SU-DHL-6 (cell line): ENCODE measurements around the gene EPHA4.

Source experiments
- H2AFZ ChIP-seq: fragments of 200-600 bp; sonication (generic); 2 replicates; pipeline ENCODE4 v1.6.1; 2014; ENCODE audit warnings: low read depth, mild to moderate bottlenecking, moderate library complexity, mixed read lengths, antibody characterized with exemption, low read length; ENCODE audit not compliant: severe bottlenecking
- H3F3A ChIP-seq: fragments of 200-600 bp; shearing (Covaris generic); 2 replicates; pipeline ENCODE4 v1.6.0; 2016; ENCODE audit warnings: antibody characterized with exemption, mild to moderate bottlenecking; ENCODE audit not compliant: insufficient read depth
- H3K27ac ChIP-seq: fragments of 200-600 bp; sonication (generic); 2 replicates; pipeline ENCODE4 v1.5.1; 2016; ENCODE audit warnings: low read depth, mild to moderate bottlenecking, low read length, moderate library complexity, mixed read lengths
- H3K27me3 ChIP-seq: fragments of 200-600 bp; sonication (generic), shearing (Covaris generic); 2 replicates; pipeline ENCODE4 v1.6.0; 2014; ENCODE audit warnings: mild to moderate bottlenecking, low read length
- H3K36me3 ChIP-seq: fragments of 200-600 bp; sonication (generic); 2 replicates; pipeline ENCODE4 v1.6.1; 2014; ENCODE audit warnings: mild to moderate bottlenecking, low read length, mixed read lengths
- H3K4me2 ChIP-seq: fragments of 300-600, 200-600 bp; shearing (Covaris generic), sonication (generic); 2 replicates; pipeline ENCODE4 v1.6.0; 2014; ENCODE audit warnings: low read length, low read depth, mild to moderate bottlenecking; ENCODE audit not compliant: poor library complexity, severe bottlenecking
- H3K4me3 ChIP-seq: fragments of 200-600 bp; sonication (generic); 2 replicates; pipeline ENCODE4 v1.5.1; 2014; ENCODE audit warnings: antibody characterized with exemption, low read length, mild to moderate bottlenecking, mixed read lengths; ENCODE audit not compliant: insufficient read depth, poor library complexity, severe bottlenecking
- H3K79me2 ChIP-seq: fragments of 200-600 bp; sonication (generic); 2 replicates; pipeline ENCODE4 v1.6.1; 2014; ENCODE audit warnings: mild to moderate bottlenecking, low read length, moderate library complexity; ENCODE audit not compliant: insufficient read depth
- H3K9ac ChIP-seq: fragments of 200-600 bp; sonication (generic); 2 replicates; pipeline ENCODE4 v1.7.0; 2014; ENCODE audit warnings: mild to moderate bottlenecking, low read length
- H3K9me2 ChIP-seq: fragments of 200-600 bp; sonication (generic); replicated peaks from 2 replicates; pipeline ENCODE4 v1.6.1; 2014; ENCODE audit warnings: low read length; ENCODE audit not compliant: insufficient read depth
- H3K9me3 ChIP-seq: fragments of 200-600 bp; sonication (generic); 2 replicates; pipeline ENCODE4 v1.6.1; 2014; ENCODE audit warnings: low read length, mixed read lengths; ENCODE audit not compliant: insufficient read depth
- H4K20me1 ChIP-seq: fragments of 200-600 bp; sonication (generic); 2 replicates; pipeline ENCODE4 v1.6.1; 2014; ENCODE audit warnings: low read depth, mild to moderate bottlenecking, antibody characterized with exemption, low read length, moderate library complexity, mixed read lengths
- EZH2phosphoT487 ChIP-seq: fragments of 200-600 bp; sonication (generic), shearing (Covaris generic); conservative IDR thresholded peaks from 2 replicates; pipeline ENCODE4 v1.6.1; 2018; ENCODE audit warnings: mild to moderate bottlenecking, antibody characterized with exemption, low read length, moderate library complexity, mixed read lengths
- TF ChIP-seq, protein P1 (sequence below): fragments of 200-600 bp; sonication (generic); IDR thresholded peaks from one replicate; pipeline ENCODE4 v1.5.1; 2017; ENCODE audit warnings: antibody characterized with exemption, mild to moderate bottlenecking, low read length, moderate library complexity; ENCODE audit not compliant: insufficient read depth, poor library complexity, severe bottlenecking

Gene EPHA4

DNA sequence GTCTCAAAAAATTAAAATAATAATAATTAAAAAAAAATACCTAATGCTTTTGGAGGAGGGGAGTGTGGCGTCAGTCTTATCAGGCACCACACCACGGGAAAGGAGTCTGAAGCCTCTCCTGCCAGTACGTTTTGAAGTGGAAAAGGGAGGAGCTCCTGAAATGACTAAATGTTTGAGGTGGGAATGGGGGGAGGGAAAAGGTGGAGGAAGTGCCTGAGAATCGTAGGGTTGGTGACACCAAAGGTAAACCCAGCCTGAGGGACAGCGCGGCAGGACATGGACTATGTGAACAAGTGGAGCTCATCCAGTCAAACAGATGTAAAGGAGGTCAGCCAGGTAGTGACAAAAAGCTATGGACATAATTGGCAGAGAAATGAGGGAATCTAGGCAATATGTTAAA lies 42.2 kb upstream of the EPHA4 start:
- H3K9ac ChIP-seq: no peak overlapping the region
- H3K79me2 ChIP-seq: no peaks in the 10 kb centered on the region
- H2AFZ ChIP-seq: no peak overlapping the region
- no peaks in the 10 kb centered on the region for H3K36me3 ChIP-seq
- TF ChIP-seq, protein P1, sequence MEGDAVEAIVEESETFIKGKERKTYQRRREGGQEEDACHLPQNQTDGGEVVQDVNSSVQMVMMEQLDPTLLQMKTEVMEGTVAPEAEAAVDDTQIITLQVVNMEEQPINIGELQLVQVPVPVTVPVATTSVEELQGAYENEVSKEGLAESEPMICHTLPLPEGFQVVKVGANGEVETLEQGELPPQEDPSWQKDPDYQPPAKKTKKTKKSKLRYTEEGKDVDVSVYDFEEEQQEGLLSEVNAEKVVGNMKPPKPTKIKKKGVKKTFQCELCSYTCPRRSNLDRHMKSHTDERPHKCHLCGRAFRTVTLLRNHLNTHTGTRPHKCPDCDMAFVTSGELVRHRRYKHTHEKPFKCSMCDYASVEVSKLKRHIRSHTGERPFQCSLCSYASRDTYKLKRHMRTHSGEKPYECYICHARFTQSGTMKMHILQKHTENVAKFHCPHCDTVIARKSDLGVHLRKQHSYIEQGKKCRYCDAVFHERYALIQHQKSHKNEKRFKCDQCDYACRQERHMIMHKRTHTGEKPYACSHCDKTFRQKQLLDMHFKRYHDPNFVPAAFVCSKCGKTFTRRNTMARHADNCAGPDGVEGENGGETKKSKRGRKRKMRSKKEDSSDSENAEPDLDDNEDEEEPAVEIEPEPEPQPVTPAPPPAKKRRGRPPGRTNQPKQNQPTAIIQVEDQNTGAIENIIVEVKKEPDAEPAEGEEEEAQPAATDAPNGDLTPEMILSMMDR: no peak
- no peak for TF ChIP-seq EZH2phosphoT487
- no peak overlapping the region for H3K4me2 ChIP-seq
- no peaks in the 10 kb centered on the region for H4K20me1 ChIP-seq
- H3K9me3 ChIP-seq: no peaks in the 10 kb centered on the region
- H3K27me3 ChIP-seq: no peaks in the 10 kb centered on the region
- no peaks in the 10 kb centered on the region for H3K9me2 ChIP-seq
- H3K4me3 ChIP-seq: no peak overlapping the region
- no peaks in the 10 kb centered on the region for H3F3A ChIP-seq
- H3K27ac ChIP-seq: no peak overlapping the region

DNA sequence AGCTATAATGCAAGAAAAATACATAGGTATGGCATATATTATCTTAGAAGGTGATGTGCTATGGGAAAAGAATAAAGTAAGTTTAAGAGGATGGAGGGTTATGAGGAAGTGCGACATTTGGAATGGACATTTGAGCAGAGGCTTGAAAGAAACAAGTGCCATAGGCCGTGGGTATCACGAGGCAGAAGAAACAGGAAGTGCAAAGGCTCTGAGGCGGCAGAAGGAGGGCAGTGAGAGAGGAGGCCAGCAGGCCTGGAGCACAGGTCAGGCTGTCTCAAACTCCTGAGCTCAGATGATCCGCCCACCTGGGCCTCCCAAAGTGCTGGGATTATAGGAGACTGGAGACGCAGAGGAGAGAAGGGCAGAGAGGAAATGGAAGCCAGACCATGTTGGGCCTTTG lies 40.7 kb upstream of the EPHA4 start:
- H3K36me3 ChIP-seq: no peaks in the 10 kb centered on the region
- no peaks in the 10 kb centered on the region for H3K79me2 ChIP-seq
- H3F3A ChIP-seq: no peaks in the 10 kb centered on the region
- no peak overlapping the region for H3K4me3 ChIP-seq
- TF ChIP-seq EZH2phosphoT487: no peak
- TF ChIP-seq, protein P1: no peak
- H4K20me1 ChIP-seq: no peaks in the 10 kb centered on the region
- no peaks in the 10 kb centered on the region for H3K9me3 ChIP-seq
- no peak overlapping the region for H3K4me2 ChIP-seq
- H3K9ac ChIP-seq: no peak overlapping the region
- no peak overlapping the region for H2AFZ ChIP-seq
- no peak overlapping the region for H3K27ac ChIP-seq
- no peaks in the 10 kb centered on the region for H3K9me2 ChIP-seq
- H3K27me3 ChIP-seq: no peaks in the 10 kb centered on the region

DNA sequence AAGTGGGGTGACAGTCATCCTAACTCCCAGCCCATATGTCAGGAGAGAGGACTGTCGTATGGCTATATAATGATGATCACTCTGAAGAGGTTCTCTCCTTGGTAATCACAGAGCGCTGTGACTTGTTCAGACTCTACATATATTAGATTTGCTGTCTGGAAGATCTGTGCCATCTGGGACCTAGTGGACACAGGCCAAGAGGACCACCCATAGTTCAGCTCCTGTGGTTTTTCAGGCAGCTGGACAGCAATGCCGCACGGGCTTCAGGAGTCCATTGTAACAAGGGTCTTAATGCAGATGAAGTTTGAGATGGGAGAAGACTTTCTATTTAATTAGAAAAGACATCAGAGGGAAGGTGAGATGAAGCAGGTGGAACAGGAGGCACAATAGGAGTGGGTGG lies 40.1 kb upstream of the EPHA4 start:
- Histone ChIP-seq H4K20me1 (no peaks in the 10 kb centered on the region), H3K27ac (no peak overlapping the region), H3K9ac (no peak overlapping the region), H3K9me3 (no peaks in the 10 kb centered on the region), H3K36me3 (no peaks in the 10 kb centered on the region), H3K4me3 (no peak overlapping the region), H3F3A (no peaks in the 10 kb centered on the region), H3K9me2 (no peaks in the 10 kb centered on the region), H3K27me3 (no peaks in the 10 kb centered on the region), H3K4me2 (no peak overlapping the region), H2AFZ (no peak overlapping the region), H3K79me2 (no peaks in the 10 kb centered on the region)
- TF ChIP-seq, protein P1: no peak
- no peak for TF ChIP-seq EZH2phosphoT487
